HG02970 (cell line): ENCODE data around the gene LIMS1.
"Not testable (repeated sequence)": the region's sequence is repeated elsewhere in the genome, so short reads cannot be mapped to it uniquely, and the experiment has no call there.

Experiments used
- ATAC-seq: cut with Tn5 transposase; IDR thresholded peaks from one replicate; pipeline ENCODE4 v1.9.1; 2021; ENCODE audit warnings: mild to moderate bottlenecking, moderate library complexity, moderate number of reproducible peaks; ENCODE audit not compliant: unreplicated experiment, low FRiP score

LIMS1 gene

DNA sequence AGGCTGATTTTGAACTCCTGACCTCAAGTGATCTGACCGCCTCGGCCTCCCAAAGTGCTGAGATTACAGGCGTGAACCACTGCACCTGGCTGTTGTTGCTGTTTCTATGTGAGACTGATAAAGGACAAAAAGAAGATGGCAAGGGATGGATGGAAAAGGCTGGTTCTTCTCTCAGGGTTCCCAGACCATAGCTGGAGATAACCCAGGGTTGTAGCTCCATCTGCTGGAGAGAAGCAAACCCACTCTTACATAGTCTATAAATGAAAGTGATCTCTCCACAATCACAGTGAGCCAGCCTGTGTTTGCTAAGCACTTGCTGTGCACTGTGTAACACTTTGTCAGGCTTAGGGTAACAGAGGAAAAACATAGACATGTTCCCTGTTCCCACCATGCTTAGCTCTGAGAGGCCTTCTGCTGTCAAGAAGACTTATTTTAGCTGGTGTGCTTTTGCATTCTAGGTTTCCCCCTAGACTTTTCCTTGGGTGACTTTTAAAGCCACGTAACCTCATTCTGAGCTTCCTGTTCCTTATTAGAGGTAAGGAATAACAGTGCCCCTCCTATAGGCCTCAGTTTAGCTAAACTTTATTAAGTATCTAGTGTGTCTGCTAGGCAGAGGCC, 49.7 kb downstream of the LIMS1 start:
- no peak for ATAC-seq

- ATAC-seq, result no peak
Observed at GRCh38 chr2:108585436-108585835, 51.2 kb downstream of the LIMS1 start.

- ATAC-seq, result no peak
Observed at GRCh38 chr2:108586116-108586515, 51.8 kb downstream of the LIMS1 start.

DNA sequence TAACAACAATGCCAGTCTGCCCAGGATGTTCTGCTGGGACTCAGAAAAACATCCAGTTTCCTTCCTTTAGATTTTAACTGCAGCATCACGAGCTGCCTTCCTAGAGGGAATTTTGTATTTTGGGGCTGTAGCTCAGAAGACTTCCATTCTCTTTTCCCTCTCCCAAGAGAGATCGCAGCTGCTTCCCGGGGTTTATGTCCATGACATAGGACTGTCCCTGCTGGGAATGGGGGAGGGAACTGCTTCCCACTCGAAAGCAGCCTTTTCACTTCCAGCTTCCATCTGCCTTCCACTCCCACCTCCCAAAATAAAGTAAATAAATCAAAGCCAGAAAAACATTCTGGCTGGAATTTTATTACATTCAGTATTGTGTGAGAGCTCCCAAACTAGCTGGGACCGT, 52.4 kb downstream of the LIMS1 start:
- ATAC-seq, result no peak

- no peak for ATAC-seq
Observed at GRCh38 chr2:108587621-108588020, 53.4 kb downstream of the LIMS1 start.

DNA sequence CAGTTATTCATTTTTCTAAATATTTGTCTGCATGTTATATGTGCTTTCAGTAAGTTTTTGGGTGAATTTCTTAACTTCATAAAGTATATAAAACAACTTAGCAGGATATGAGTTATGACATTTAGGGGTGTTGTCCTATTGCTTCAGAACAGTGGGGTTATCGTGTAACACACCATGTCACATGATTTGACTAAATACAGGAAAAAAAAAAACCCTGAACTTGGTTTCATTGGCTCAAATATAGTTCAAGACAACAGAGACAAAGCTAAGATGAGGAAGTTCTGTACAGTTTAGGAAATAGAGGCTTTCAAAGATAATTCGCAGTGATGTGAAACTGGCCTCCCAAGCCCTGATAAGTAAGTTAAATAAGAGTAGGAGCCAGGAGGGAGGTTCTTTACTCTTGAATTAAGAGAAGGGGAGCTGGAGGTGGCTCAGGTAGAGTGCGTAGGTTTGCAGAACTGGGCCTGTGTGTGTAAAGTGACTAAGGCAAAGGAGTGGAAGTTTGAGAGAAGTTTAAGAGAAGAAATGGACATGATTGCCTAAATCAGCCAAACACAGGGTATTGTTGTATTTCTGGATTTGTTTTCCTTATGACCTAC, 53.9 kb downstream of the LIMS1 start:
- ATAC-seq, result no peak

- ATAC-seq, result no peak
Observed at GRCh38 chr2:108589372-108589771, 55.1 kb downstream of the LIMS1 start.

DNA sequence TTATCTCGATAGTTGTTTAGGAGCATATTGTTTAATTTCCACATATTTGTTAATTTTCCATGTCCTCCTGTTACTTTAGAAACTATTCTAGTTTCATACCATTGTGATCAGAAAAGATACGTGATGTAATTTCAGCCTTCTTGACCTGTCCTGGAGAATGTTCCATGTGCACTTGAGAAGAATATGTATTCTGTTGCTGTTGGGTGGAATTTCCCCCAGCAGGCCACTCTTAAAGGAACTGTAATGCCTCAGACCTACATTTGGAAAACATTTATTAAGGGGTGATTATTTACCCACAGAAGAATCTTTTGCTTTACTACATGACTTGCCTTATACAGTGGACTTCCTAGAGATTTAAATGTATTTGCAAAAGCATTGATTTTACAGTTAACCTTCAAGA, 55.5 kb downstream of the LIMS1 start:
- no peak for ATAC-seq

DNA sequence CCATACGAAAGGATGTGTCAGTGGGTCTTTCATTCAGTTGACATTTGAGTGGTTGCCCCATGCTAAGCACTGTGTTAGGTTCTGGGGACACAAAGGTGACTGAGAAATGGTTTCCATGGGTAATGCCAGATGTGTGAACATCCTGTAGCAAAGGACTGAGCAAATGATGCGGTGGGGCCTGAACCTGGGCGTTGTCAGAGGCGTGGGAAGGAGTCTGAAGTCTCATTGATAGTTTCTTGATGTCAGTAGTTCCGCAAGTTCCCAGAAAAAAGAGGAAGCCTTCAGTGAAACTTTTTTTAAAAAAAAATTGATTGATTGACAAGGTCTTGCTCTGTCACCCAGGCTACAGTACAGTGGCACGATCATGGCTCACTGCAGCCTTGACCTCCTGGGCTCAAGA, 56.9 kb downstream of the LIMS1 start:
- peak; percentile 57 for ATAC-seq

- ATAC-seq, result no peak
Observed at GRCh38 chr2:108593547-108594098, 59.4 kb downstream of the LIMS1 start.

GRCh38 chr2:108594132-108594981, 60.1 kb downstream of the LIMS1 start:
- peak; percentile 68 for ATAC-seq

- ATAC-seq, result no peak
Observed at GRCh38 chr2:108594982-108595464, 60.8 kb downstream of the LIMS1 start.

DNA sequence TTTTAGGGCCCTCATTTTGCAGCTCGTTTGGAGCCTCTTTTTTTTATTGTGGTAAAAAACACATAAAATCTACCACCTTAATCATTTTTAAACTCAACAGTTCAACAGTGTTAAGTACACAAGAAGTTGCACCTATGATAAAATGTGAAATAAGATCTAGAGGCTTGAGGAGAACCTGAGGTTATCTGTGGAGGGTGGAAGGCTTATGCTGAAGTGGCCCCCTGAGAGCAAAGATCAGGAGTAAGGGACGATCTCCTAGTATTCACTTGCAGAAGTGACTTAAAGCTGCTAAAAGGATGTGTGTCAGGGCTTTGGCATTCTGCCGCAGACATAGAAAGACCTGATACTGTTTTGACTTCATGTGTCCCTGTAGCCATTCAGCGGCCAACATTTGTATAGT, 61.5 kb downstream of the LIMS1 start:
- not testable (repeated sequence) for ATAC-seq

GRCh38 chr2:108597105-108597744, 63.0 kb downstream of the LIMS1 start:
- not testable (repeated sequence) for ATAC-seq

GRCh38 chr2:108601199-108601598, 66.9 kb downstream of the LIMS1 start:
- not testable (repeated sequence) for ATAC-seq

GRCh38 chr2:108602422-108602821, 68.2 kb downstream of the LIMS1 start:
- no peak for ATAC-seq

GRCh38 chr2:108604196-108604595, 69.9 kb downstream of the LIMS1 start:
- no peak for ATAC-seq

DNA sequence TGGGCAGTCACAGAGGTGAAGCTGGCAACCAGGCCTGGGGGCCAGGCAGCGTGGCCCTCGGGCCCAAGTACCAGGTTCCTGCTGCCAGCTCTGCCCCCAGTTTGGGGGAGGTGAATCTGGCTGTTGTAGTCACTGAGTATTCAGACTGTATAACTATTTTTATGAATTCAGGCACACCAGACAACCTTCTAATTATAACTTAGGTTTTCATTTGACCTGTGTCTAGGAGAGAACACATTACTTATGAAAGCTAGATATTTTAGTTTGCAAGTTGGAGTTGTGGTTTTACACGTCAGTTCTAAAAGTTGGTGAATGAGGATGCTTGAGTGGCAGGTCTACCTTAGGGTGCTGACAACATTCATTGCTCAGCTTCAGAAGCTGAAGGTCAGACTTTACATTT, 71.7 kb downstream of the LIMS1 start:
- no peak for ATAC-seq

DNA sequence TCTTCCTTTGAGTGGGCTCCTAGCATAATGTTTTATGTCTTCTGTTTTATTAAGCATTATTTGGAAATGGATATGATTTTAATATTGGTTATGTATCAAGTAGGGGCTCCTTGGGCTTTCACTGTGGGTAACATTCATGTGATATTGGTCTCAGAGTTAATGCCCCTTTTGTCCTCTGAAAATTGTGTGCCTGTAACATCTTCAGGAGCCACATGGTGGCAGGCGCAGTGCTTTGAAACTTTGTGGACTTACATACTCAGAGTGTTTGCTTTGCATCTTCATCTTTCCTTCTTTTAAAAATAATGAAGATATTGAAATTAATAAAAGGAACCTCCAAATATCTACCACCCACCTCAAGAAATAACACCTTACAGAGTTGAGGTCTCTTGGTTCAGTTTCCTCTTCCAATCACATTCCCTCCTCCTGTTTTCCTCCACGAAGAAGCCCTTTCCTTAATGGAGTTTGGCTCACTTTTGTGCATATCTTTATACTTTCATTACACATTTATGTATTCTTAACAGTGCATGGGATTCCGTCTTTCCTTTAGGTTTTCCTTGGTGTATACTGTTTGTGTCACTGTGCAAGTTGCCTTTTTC, 73.5 kb downstream of the LIMS1 start:
- ATAC-seq, result no peak

DNA sequence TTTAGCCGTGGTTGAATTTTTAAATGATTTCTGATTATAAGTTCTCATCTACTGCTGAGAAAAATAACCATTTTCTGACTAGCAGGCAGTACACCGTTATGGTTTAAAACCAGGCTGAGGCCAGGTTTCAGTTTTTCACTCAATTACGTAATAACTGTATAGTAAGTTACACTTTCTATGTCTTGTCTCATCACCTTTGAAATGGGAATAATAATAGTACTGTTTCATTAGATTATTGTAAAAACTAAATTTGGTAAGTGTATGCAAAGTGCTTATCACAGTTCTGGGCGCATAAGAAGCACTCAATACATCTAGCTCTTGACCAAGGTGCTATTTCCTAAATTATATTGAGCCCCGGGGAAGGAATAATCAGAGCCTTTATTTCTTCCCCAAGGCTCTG, 76.8 kb downstream of the LIMS1 start:
- ATAC-seq, result no peak
